Measurements from ENCODE around the gene CDC34.

Gene CDC34

GRCh38 chr19:547836-548720 lies 16.5 kb downstream of the CDC34 start:
- H3K4me1 ChIP-seq (ENCODE audit: control insufficient read depth, insufficient read depth, low read length), result peaks cover 1% of the 10 kb centered on the region; the same call in 1 of the 2 replicates
- no peak overlapping the region for H3K4me3 ChIP-seq (ENCODE audit: low read length)
- no peaks in the 10 kb centered on the region for H3K9me3 ChIP-seq (ENCODE audit: control insufficient read depth, insufficient read depth, low read length)
- no peaks in the 10 kb centered on the region; the same call in 1 of the 2 replicates for H3K36me3 ChIP-seq (ENCODE audit: control insufficient read depth, insufficient read depth, low read length)
- H3K27me3 ChIP-seq (ENCODE audit: control insufficient read depth, insufficient read depth, low read length), result no peaks in the 10 kb centered on the region
- WGBS (ENCODE audit: insufficient coverage, insufficient read length), result no CpG with 5 or more reads among the region's 26 CpGs
- DNase-seq (ENCODE audit: low read depth, low spot score), result no peak
- no peak overlapping the region for H3K27ac ChIP-seq (ENCODE audit: low read length)

GRCh38 chr19:548886-549830 lies 17.6 kb downstream of the CDC34 start:
- DNase-seq (ENCODE audit: low read depth, low spot score), result no peak
- no CpG with 5 or more reads among the region's 52 CpGs for WGBS (ENCODE audit: insufficient coverage, insufficient read length)
- Histone ChIP-seq H3K27ac (ENCODE audit: low read length) (no peak overlapping the region), H3K4me1 (ENCODE audit: control insufficient read depth, insufficient read depth, low read length) (peaks cover 1% of the 10 kb centered on the region; the same call in 1 of the 2 replicates), H3K27me3 (ENCODE audit: control insufficient read depth, insufficient read depth, low read length) (no peaks in the 10 kb centered on the region), H3K36me3 (ENCODE audit: control insufficient read depth, insufficient read depth, low read length) (no peaks in the 10 kb centered on the region; the same call in 1 of the 2 replicates), H3K9me3 (ENCODE audit: control insufficient read depth, insufficient read depth, low read length) (no peaks in the 10 kb centered on the region), H3K4me3 (ENCODE audit: low read length) (no peak overlapping the region)

GRCh38 chr19:554817-555216 lies 23.3 kb downstream of the CDC34 start:
- no peak for DNase-seq (ENCODE audit: low read depth, low spot score)
- no peaks in the 10 kb centered on the region for H3K36me3 ChIP-seq (ENCODE audit: control insufficient read depth, insufficient read depth, low read length)
- WGBS (ENCODE audit: insufficient coverage, insufficient read length), result no CpG with 5 or more reads among the region's 20 CpGs
- no peak overlapping the region for H3K27ac ChIP-seq (ENCODE audit: low read length)
- no peak overlapping the region for H3K4me3 ChIP-seq (ENCODE audit: low read length)
- no peaks in the 10 kb centered on the region; the same call in 1 of the 2 replicates for H3K4me1 ChIP-seq (ENCODE audit: control insufficient read depth, insufficient read depth, low read length)
- H3K9me3 ChIP-seq (ENCODE audit: control insufficient read depth, insufficient read depth, low read length), result no peaks in the 10 kb centered on the region
- H3K27me3 ChIP-seq (ENCODE audit: control insufficient read depth, insufficient read depth, low read length), result no peaks in the 10 kb centered on the region

GRCh38 chr19:555474-555808 lies 23.9 kb downstream of the CDC34 start:
- Histone ChIP-seq H3K36me3 (ENCODE audit: control insufficient read depth, insufficient read depth, low read length) (no peaks in the 10 kb centered on the region), H3K4me1 (ENCODE audit: control insufficient read depth, insufficient read depth, low read length) (no peaks in the 10 kb centered on the region; the same call in 1 of the 2 replicates), H3K27me3 (ENCODE audit: control insufficient read depth, insufficient read depth, low read length) (no peaks in the 10 kb centered on the region), H3K27ac (ENCODE audit: low read length) (no peak overlapping the region), H3K9me3 (ENCODE audit: control insufficient read depth, insufficient read depth, low read length) (no peaks in the 10 kb centered on the region), H3K4me3 (ENCODE audit: low read length) (no peak overlapping the region)
- WGBS (ENCODE audit: insufficient coverage, insufficient read length), result no CpG with 5 or more reads among the region's 14 CpGs
- no peak for DNase-seq (ENCODE audit: low read depth, low spot score)

- no peaks in the 10 kb centered on the region for H3K36me3 ChIP-seq (ENCODE audit: control insufficient read depth, insufficient read depth, low read length)
- no peaks in the 10 kb centered on the region; the same call in 1 of the 2 replicates for H3K4me1 ChIP-seq (ENCODE audit: control insufficient read depth, insufficient read depth, low read length)
- WGBS (ENCODE audit: insufficient coverage, insufficient read length), result no CpG with 5 or more reads among the region's 31 CpGs
- H3K27me3 ChIP-seq (ENCODE audit: control insufficient read depth, insufficient read depth, low read length), result no peaks in the 10 kb centered on the region
- no peak for DNase-seq (ENCODE audit: low read depth, low spot score)
- H3K4me3 ChIP-seq (ENCODE audit: low read length), result no peak overlapping the region
- no peak overlapping the region for H3K27ac ChIP-seq (ENCODE audit: low read length)
- H3K9me3 ChIP-seq (ENCODE audit: control insufficient read depth, insufficient read depth, low read length), result no peaks in the 10 kb centered on the region
These were observed 25.2 kb downstream of the CDC34 start for GRCh38 chr19:556611-557382.

GRCh38 chr19:558770-559439 lies 27.3 kb downstream of the CDC34 start:
- Histone ChIP-seq H3K4me3 (ENCODE audit: low read length) (no peak overlapping the region), H3K36me3 (ENCODE audit: control insufficient read depth, insufficient read depth, low read length) (no peaks in the 10 kb centered on the region), H3K9me3 (ENCODE audit: control insufficient read depth, insufficient read depth, low read length) (no peaks in the 10 kb centered on the region), H3K27ac (ENCODE audit: low read length) (no peak overlapping the region), H3K4me1 (ENCODE audit: control insufficient read depth, insufficient read depth, low read length) (no peaks in the 10 kb centered on the region; the same call in 1 of the 2 replicates), H3K27me3 (ENCODE audit: control insufficient read depth, insufficient read depth, low read length) (no peaks in the 10 kb centered on the region)
- no peak for DNase-seq (ENCODE audit: low read depth, low spot score)
- WGBS (ENCODE audit: insufficient coverage, insufficient read length), result no CpG with 5 or more reads among the region's 21 CpGs

GRCh38 chr19:560121-560520 lies 28.6 kb downstream of the CDC34 start:
- no peaks in the 10 kb centered on the region; the same call in 1 of the 2 replicates for H3K4me1 ChIP-seq (ENCODE audit: control insufficient read depth, insufficient read depth, low read length)
- H3K27ac ChIP-seq (ENCODE audit: low read length), result no peak overlapping the region
- no peaks in the 10 kb centered on the region for H3K27me3 ChIP-seq (ENCODE audit: control insufficient read depth, insufficient read depth, low read length)
- no peaks in the 10 kb centered on the region for H3K9me3 ChIP-seq (ENCODE audit: control insufficient read depth, insufficient read depth, low read length)
- DNase-seq (ENCODE audit: low read depth, low spot score), result no peak
- no peak overlapping the region for H3K4me3 ChIP-seq (ENCODE audit: low read length)
- no CpG with 5 or more reads among the region's 12 CpGs for WGBS (ENCODE audit: insufficient coverage, insufficient read length)
- H3K36me3 ChIP-seq (ENCODE audit: control insufficient read depth, insufficient read depth, low read length), result no peaks in the 10 kb centered on the region

GRCh38 chr19:566403-566802 lies 34.8 kb downstream of the CDC34 start:
- H3K4me1 ChIP-seq (ENCODE audit: control insufficient read depth, insufficient read depth, low read length), result no peaks in the 10 kb centered on the region
- H3K36me3 ChIP-seq (ENCODE audit: control insufficient read depth, insufficient read depth, low read length), result no peaks in the 10 kb centered on the region; the same call in 1 of the 2 replicates
- H3K4me3 ChIP-seq (ENCODE audit: low read length), result no peak overlapping the region
- no peak overlapping the region for H3K27ac ChIP-seq (ENCODE audit: low read length)
- H3K9me3 ChIP-seq (ENCODE audit: control insufficient read depth, insufficient read depth, low read length), result 0 out of 2 replicates have a peak, but pooled peaks cover 2% of the 10 kb centered on the region
- no peaks in the 10 kb centered on the region for H3K27me3 ChIP-seq (ENCODE audit: control insufficient read depth, insufficient read depth, low read length)
- DNase-seq (ENCODE audit: low read depth, low spot score), result no peak
- no CpG with 5 or more reads among the region's 19 CpGs for WGBS (ENCODE audit: insufficient coverage, insufficient read length)

GRCh38 chr19:566844-567243 lies 35.3 kb downstream of the CDC34 start:
- Histone ChIP-seq H3K4me3 (ENCODE audit: low read length) (no peak overlapping the region), H3K36me3 (ENCODE audit: control insufficient read depth, insufficient read depth, low read length) (no peaks in the 10 kb centered on the region; the same call in 1 of the 2 replicates), H3K27me3 (ENCODE audit: control insufficient read depth, insufficient read depth, low read length) (no peaks in the 10 kb centered on the region), H3K9me3 (ENCODE audit: control insufficient read depth, insufficient read depth, low read length) (0 out of 2 replicates have a peak, but pooled peaks cover 2% of the 10 kb centered on the region), H3K4me1 (ENCODE audit: control insufficient read depth, insufficient read depth, low read length) (no peaks in the 10 kb centered on the region), H3K27ac (ENCODE audit: low read length) (no peak overlapping the region)
- no CpG with 5 or more reads among the region's 16 CpGs for WGBS (ENCODE audit: insufficient coverage, insufficient read length)
- no peak for DNase-seq (ENCODE audit: low read depth, low spot score)
